NCI-H226 (cell line): ENCODE data around the gene CD164L2.

Experiments used
- DNase-seq: peaks from one replicate; pipeline ENCODE4 v3.0.0-alpha.2; 2015

Gene CD164L2

GRCh38 chr1:27381969-27382762 is 967 bp downstream of the CD164L2 start:
- no peak for DNase-seq

GRCh38 chr1:27380766-27381733 is 2.1 kb downstream of the CD164L2 start:
- no peak for DNase-seq

- no peak for DNase-seq
Observed at GRCh38 chr1:27380224-27380623, 2.9 kb downstream of the CD164L2 start.

- no peak for DNase-seq
Observed at GRCh38 chr1:27379564-27380122, 3.5 kb downstream of the CD164L2 start.

GRCh38 chr1:27377760-27378495 is 5.2 kb downstream of the CD164L2 start:
- no peak for DNase-seq

GRCh38 chr1:27374362-27375086 is 8.6 kb downstream of the CD164L2 start, which contains the start of gene FCN3:
Gene FCN3, minus strand, starts transcription at chr1:27374824. Its CDS starts 6 bp downstream, at chr1:27374818.
- no peak for DNase-seq

GRCh38 chr1:27372808-27373690 is 10.1 kb downstream of the CD164L2 start:
- no peak for DNase-seq

GRCh38 chr1:27372022-27372807 is 10.9 kb downstream of the CD164L2 start:
- DNase-seq = no peak

GRCh38 chr1:27368869-27369582 is 14.1 kb downstream of the CD164L2 start:
- no peak for DNase-seq

- no peak for DNase-seq
Observed at GRCh38 chr1:27367160-27367650, 15.9 kb downstream of the CD164L2 start.

- DNase-seq = peak; percentile 91
Observed at GRCh38 chr1:27366411-27367159, 16.5 kb downstream of the CD164L2 start, which contains the start of gene MAP3K6. Gene MAP3K6, minus strand, starts transcription at chr1:27366961. Its CDS starts 364 bp downstream, at chr1:27366597.

- DNase-seq = peak; percentile 42
Observed at GRCh38 chr1:27366113-27366410, 17.1 kb downstream of the CD164L2 start.

GRCh38 chr1:27365372-27366112 is 17.6 kb downstream of the CD164L2 start:
- peak; percentile 77 for DNase-seq

- no peak for DNase-seq
Observed at GRCh38 chr1:27364696-27365371, 18.3 kb downstream of the CD164L2 start.

GRCh38 chr1:27363766-27364695 is 19.1 kb downstream of the CD164L2 start:
- DNase-seq = no peak

GRCh38 chr1:27361553-27361952 is 21.6 kb downstream of the CD164L2 start:
- no peak for DNase-seq
